ENCODE measurements around the gene MYO5C.
"Not testable (repeated sequence)": the region's sequence is repeated elsewhere in the genome, so short reads cannot be mapped to it uniquely, and the experiment has no call there.

Gene MYO5C

DNA sequence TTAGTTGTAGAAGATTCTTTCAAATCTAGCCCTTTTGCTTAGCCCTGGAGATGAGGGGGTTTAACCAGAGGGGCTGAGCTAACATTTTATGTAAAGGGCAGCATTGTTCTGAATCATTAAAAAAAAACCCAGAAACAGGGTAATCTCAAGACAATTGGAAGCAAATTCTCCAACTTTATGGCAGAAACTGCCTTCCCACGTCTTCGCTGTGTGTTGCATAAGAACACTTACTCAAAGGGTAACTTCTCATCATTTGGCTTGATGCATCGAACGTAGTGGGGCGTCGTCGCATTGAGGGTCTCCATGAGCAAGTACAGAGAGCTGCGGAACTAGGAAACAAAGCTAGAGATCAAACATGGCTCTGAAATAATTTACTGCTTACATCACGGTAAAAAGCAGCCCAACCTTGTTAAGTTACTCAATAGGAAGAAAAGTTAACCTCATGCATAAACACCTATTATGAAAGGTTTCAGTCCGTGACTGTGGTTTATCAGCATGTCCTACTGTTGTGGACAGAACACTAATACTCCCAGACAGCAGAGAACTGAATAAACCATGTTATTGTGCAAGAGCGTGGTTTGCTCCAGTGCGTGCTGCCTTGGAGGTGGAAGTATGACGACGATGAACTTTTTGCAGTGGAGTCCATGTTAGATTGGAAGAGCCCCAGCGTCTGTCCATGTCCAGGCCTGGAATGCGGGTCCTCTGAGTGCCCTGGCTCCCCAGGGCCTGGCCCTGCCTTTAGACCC, 48.7 kb downstream of the MYO5C start:
- DNase-seq (ENCODE audit: low read depth in 2 of 2) = no peak

DNA sequence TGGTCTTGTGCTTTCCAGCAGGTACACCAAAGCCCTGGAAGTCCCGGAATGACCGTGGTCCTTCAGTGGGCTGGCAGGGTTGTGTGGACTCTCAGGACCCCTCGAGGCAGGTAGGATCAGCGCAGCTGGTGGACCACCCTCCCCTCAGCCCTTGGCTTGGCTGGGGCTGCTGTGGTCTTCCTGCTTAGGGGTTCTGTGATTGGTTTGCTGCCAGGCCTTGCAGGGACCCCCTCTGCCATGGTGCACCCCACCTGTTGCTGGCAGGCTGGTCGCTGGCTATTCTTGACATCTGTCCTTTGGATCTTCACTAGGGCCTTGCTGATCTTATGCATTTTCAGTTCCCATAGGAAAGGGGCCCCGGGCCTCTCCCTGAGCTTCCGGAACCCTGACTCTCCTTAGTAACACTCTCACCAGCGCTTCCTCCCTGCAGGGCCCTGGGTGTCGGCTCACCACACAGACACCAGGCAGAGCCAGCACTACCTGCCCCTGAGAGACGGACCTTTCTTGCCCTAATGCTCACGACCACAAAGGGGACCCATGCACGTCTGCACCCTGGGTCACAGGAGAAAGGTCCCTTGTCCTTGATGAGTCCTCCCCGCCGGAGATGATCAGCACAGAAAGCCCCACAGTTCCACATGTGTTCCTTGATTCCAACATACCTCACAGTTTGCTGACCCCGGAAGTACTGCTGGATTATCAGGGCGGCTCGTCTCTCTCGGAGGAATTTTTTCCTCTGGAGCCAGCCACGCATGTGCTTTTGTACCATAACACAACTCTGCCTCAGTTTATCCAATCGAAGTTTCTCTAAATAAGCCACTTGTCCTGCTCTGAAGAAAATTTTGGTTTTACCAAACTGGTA, 51.7 kb downstream of the MYO5C start:
- DNase-seq (ENCODE audit: low read depth in 2 of 2) = no peak

- no peak for DNase-seq (ENCODE audit: low read depth in 2 of 2)
Observed at GRCh38 chr15:52243286-52243685, 52.3 kb downstream of the MYO5C start.

GRCh38 chr15:52241489-52241888, 54.1 kb downstream of the MYO5C start:
- DNase-seq (ENCODE audit: low read depth in 2 of 2) = no peak

DNA sequence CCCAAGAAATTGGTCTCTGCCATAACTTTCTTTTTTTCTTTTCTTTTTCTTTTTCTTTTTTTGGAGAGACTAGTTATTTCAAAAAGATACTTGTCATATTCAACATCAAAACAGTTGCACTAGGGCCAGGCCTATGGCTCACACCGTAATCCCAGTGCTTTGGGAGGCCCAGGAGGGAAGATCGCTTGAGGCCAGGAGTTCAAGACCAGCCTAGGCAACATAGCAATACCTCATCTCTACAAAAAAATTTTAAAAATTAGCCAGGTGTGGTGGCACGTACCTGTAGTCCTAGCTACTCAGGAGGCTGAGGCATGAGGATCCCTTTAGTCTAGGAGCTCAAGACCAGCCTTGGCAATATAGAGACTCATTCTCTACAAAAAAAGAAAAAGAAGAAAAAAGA, 55.4 kb downstream of the MYO5C start:
- DNase-seq (ENCODE audit: low read depth in 2 of 2) = no peak

DNA sequence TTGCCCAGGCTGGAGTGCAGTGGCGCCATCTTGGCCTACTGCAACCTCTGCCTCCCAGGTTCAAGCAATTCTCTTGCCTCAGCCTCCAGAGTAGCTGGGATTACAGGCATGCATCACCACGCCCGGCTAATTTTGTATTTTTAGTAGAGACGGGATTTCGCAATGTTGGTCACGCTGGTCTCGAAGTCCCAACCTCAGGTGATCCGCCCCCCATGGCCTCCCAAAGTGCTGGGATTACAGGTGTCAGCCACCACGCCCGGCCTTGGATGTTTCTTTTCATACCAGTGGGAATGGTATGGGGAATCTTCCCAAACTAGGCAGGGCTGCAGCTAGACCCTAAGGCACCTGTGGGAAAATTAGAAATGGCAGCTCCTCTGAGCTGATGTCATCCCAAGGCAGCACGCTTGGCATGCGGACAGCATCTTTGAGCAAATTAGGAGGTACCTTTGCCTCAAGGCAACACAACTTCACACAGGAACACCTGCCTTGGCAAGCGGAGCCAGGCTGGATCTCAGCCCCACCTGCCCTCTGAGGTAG, 56.5 kb downstream of the MYO5C start:
- not testable (repeated sequence) for DNase-seq (ENCODE audit: low read depth in 2 of 2)

GRCh38 chr15:52238149-52238548, 57.5 kb downstream of the MYO5C start:
- DNase-seq (ENCODE audit: low read depth in 2 of 2) = no peak

GRCh38 chr15:52236013-52236412, 59.6 kb downstream of the MYO5C start:
- DNase-seq (ENCODE audit: low read depth in 2 of 2) = no peak

DNA sequence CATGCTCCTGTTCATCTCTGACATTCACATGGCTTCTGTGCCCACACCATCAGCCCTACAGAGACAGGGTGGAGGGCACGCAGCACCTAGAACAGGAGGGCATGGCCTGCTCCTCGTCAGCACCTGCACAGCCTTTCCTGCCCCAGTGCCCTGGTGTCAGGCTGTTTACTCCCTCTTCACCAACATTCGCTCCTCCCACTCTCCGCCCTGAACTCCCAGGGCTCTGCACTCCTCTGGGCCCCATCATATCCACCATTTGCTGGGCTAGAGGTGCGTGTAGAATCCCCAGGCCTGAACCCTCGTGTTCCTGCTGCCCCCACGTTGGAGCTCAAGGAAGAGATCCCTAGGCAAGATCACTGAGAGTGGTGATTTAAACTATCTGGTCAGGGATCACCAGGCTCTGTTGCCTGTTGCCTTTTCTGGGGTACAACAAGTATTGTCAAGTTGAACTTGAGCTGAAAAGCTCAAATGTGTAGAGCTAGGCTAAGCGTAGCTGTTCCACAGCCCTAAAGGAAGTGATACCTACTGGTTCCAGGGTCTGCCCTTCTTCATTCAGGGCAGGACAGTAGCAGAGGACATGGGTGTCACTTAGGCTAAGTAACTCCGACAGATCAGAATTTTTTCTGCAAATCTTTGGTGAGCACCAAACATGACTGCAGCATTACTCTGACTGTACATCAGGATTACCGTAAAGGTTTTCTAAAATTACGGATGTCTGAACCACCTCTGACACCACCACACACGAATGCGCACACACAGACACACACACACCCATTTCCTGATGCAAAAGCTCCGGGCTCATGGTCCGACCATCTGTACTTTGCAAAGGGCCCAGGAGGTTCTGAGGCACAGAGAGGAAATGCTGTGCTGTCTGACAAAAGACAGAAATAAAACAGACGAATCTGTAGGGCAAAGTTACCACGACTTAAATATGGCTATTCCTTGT, 60.7 kb downstream of the MYO5C start:
- no peak for DNase-seq (ENCODE audit: low read depth in 2 of 2)

- no peak for DNase-seq (ENCODE audit: low read depth in 2 of 2)
Observed at GRCh38 chr15:52233405-52233804, 62.2 kb downstream of the MYO5C start.

- DNase-seq (ENCODE audit: low read depth in 2 of 2) = no peak
Observed at GRCh38 chr15:52232327-52232726, 63.3 kb downstream of the MYO5C start.

GRCh38 chr15:52230073-52230472, 65.5 kb downstream of the MYO5C start:
- DNase-seq (ENCODE audit: low read depth in 2 of 2) = no peak

DNA sequence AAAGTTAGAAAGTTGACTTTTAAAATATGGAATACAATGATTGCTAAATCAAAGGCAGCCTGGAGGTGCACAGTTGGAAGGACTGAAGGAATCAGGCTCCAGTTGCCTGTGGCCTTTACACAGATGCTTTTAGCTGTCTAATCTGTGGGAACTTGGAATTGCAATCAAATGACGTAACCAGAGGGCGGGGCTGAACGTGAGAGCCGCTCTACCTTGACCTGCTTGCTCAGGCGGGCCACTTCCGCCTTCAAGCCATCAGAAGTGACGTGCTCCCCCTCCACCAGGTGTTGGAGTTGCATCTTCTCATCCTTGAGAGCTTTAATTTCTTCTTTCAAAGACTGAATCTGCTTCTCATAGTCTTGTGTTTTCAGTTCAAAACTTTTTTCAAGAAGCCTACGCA, 66.7 kb downstream of the MYO5C start:
- DNase-seq (ENCODE audit: low read depth in 2 of 2) = no peak

GRCh38 chr15:52227456-52227855, 68.1 kb downstream of the MYO5C start:
- peak; percentile 22 to 55 for DNase-seq (ENCODE audit: low read depth in 2 of 2)

DNA sequence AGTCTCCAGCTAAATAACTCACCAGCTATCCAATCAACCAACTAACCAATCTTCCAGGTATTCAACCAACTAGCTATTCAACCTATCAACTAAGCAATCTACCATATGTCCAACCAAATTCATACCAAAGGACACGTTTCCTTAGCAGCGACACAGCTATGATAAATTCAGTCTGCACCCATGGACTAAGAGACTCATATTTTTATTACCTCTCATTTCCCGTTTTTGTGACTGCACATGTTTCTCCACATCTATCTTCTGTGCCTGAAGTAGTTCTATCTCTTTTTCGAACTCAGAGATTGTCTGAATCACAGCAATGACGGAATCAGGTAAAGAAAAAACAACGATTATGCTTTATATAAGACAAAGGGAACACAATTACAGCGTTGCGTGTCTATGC, 70.4 kb downstream of the MYO5C start:
- DNase-seq (ENCODE audit: low read depth in 2 of 2) = no peak

- DNase-seq (ENCODE audit: low read depth in 2 of 2) = no peak
Observed at GRCh38 chr15:52224211-52224610, 71.4 kb downstream of the MYO5C start.

DNA sequence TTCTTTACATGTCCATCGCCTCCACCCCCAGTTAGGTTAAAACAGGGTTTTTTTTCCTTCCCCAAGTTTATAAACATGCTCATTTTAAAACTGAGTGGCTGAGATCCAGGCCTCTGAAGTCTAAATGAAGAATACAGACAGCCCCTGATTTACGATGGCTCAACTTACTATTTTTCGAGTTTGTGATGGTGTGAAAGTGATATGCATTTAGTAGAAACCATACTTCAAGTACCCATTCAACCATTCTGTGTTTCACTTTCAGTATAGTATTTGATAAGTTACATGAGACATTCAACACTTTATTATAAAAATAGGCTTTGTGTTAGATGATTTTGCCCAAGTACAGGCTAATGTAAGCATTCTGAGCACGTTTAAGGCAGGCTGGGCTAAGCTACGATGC, 73.9 kb downstream of the MYO5C start:
- DNase-seq (ENCODE audit: low read depth in 2 of 2) = no peak

- no peak for DNase-seq (ENCODE audit: low read depth in 2 of 2)
Observed at GRCh38 chr15:52220937-52221660, 74.5 kb downstream of the MYO5C start.

- no peak for DNase-seq (ENCODE audit: low read depth in 2 of 2)
Observed at GRCh38 chr15:52220251-52220650, 75.4 kb downstream of the MYO5C start.

DNA sequence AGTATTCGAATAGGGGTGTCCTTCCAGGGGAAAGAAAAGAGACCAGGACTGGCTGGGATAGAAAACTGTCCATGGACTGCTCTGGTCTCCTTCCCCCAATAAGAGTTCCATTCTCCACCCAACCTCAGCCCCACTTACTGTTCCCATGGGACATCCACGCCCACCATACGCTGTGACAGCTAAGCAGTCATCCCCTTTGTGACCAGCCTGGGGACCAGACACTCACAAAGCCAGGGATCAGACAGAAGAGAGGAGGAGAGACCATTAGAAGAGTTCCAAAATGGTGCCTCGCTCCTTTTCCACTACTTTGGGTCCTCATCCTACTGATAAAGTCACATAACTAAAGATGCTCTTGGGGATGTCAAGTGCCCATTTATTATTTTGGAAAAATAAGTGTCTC, 76.8 kb downstream of the MYO5C start:
- no peak for DNase-seq (ENCODE audit: low read depth in 2 of 2)

DNA sequence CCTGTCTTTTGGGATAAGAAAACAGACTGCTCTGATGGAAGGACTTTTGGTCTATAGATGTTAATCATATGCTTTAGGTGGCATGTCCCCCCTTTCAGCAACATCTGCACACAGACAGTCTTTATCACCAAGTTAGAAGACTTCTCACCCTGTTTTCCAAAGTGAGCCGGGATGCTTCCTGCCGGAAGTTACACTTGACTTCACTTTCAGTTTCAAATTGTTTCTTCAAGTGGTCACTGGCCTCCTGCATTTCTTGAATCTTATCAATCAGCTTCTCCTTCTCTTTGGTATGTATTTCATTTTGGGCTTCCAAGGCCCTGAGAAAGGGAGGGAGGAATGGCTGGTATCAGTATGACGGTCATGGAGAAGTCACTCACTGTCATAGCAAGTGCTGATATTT, 77.2 kb downstream of the MYO5C start:
- DNase-seq (ENCODE audit: low read depth in 2 of 2) = no peak

Measured in stimulated activated CD8-positive, alpha-beta memory T cell treated with anti-CD3 and anti-CD28 coated beads, Interleukin-2, amount 100 ng/mL, for 48 hours (primary cell).